Right lobe of liver (tissue), 6 donors: Measurements from ENCODE around the gene EXOC4. TPM values are rescaled to one million over a fixed set of nuclear protein-coding genes. Genes with fewer than 3 reads are reported as not detected.

Experiments
- ATAC-seq, 4 donors: fragments of 200-7000 bp; cut with Tn5 transposase; one replicate each; pipeline ENCODE4 v1.9.1; 2020; ENCODE audit warnings: mild to moderate bottlenecking in 4 of 4, moderate library complexity in 4 of 4
- DNase-seq, 3 donors: peaks; one replicate each; pipeline ENCODE4 v3.0.0-alpha.2; 2020
- H3K27ac ChIP-seq, 3 donors: fragments of 200-600 bp; one replicate each; pipeline ENCODE4 v1.8.0; 2022
- H3K27me3 ChIP-seq, 2 donors: fragments of 200-600 bp; one replicate each; pipeline ENCODE4 v1.8.0; 2022
- H3K36me3 ChIP-seq, 4 donors: fragments of 200-600 bp; sonication (generic) in 1 of 4; one replicate each; pipeline versions ENCODE4 v1.5.1 to v1.8.0; 2017 to 2022; ENCODE audit warnings: control low read depth in 1 of 4
- H3K4me1 ChIP-seq, 4 donors: fragments of 200-600 bp; sonication (generic) in 1 of 4; one replicate each; pipeline versions ENCODE4 v1.5.1 to v1.8.0; 2017 to 2022; ENCODE audit warnings: control low read depth in 1 of 4
- H3K4me3 ChIP-seq, 3 donors: fragments of 200-600 bp; one replicate each; pipeline ENCODE4 v1.8.0; 2022
- H3K9me3 ChIP-seq, 4 donors: fragments of 200-600 bp; sonication (generic) in 1 of 4; one replicate each; pipeline versions ENCODE4 v1.5.1 to v1.8.0; 2017 to 2022; ENCODE audit warnings: control low read depth in 1 of 4
- CTCF ChIP-seq, 4 donors: fragments of 200-600 bp in 3 of 4; fragments of 450-650 bp in 1 of 4; IDR thresholded peaks; one replicate each; pipeline versions ENCODE4 v1.5.1 to v1.8.0; 2016 to 2022; ENCODE audit warnings: antibody characterized with exemption in 4 of 4, mild to moderate bottlenecking in 2 of 4
- POLR2A ChIP-seq: fragments of 450-650 bp; IDR thresholded peaks from one replicate; pipeline ENCODE4 v1.6.1; 2017; ENCODE audit warnings: antibody characterized with exemption, mild to moderate bottlenecking
- WGBS: methylation state at CpG from one replicate; pipeline ENCODE4 v1.1.6; 2018; ENCODE audit warnings: low coverage, low lambda C conversion rate; ENCODE audit not compliant: insufficient coverage; ENCODE audit errors: missing lambda C conversion rate; 5-methylcytosine and 5-hydroxymethylcytosine counted together
- intact Hi-C, 2 donors: fragments of 100-400 bp; cut with DNase I; formaldehyde crosslinking; loops; one replicate each; pipeline versions ENCODE4 v1.11.2 to v1.14.1; 2022
- total RNA-seq, 6 experiments: library from RNA; depleted of rRNA in 2 of 6; stranded (reverse); fragments of >200 nt in 2 of 6; fragmentation: NEBNext Ultra II Directional in 3 of 6; extraction: Animal tissue kit (Norgen Biotek cat#: 25700) in 3 of 6; gene quantifications; one replicate each; pipeline versions ENCODE4 v1.1.0 to v1.2.4, GENCODE V29; 2016 to 2023
- donor health status: DM: no; HTN: yes; CAD: no.
- donor health status: DM: no; HTN: no; CAD: no.
- donor health status: DM: no; HTN: no; CAD: no.
- donor health status: DM: no; HTN: yes; CAD: no.
- donor health status: DM: no; HTN: yes; CAD: no.

Gene EXOC4
- total RNA-seq, 6 experiments from 2014 or later = 23.7 to 33.5 (median 30.0) TPM

GRCh38 chr7:133821171-133821570 is 568.3 kb downstream of the EXOC4 start:
- WGBS = 97% methylated on average over 2 of the region's 2 CpGs
- Histone ChIP-seq H3K4me1 (no peaks in the 10 kb centered on the region), H3K27me3 (no peaks in the 10 kb centered on the region), H3K27ac (no peak overlapping the region), H3K4me3 (no peak overlapping the region), H3K9me3 (no peaks in the 10 kb centered on the region), H3K36me3 (peaks cover 0 to 2% (median 0%) of the 10 kb centered on the region in 4 donors)
- ATAC-seq = no peak
- no peak for TF ChIP-seq POLR2A
- no peak for TF ChIP-seq CTCF (IDR thresholded peaks at IDR 0.05)
- intact Hi-C loops = no loop called here
- no peak for DNase-seq

- H3K36me3 ChIP-seq = peaks cover 0 to 2% (median 0%) of the 10 kb centered on the region in 4 donors
- no peak overlapping the region for H3K27ac ChIP-seq
- TF ChIP-seq POLR2A (no peak), CTCF (IDR thresholded peaks at IDR 0.05) (no peak)
- no peak for ATAC-seq
- no peaks in the 10 kb centered on the region for H3K9me3 ChIP-seq
- intact Hi-C loops = no loop called here
- H3K27me3 ChIP-seq = no peaks in the 10 kb centered on the region
- no peaks in the 10 kb centered on the region for H3K4me1 ChIP-seq
- 67% methylated on average over 3 of the region's 3 CpGs for WGBS
- no peak overlapping the region for H3K4me3 ChIP-seq
- no peak for DNase-seq
Measured at GRCh38 chr7:133822001-133822641, 569.2 kb downstream of the EXOC4 start.

GRCh38 chr7:133822868-133823552 is 570.1 kb downstream of the EXOC4 start:
- intact Hi-C loops = no loop called here
- no peak for ATAC-seq
- Histone ChIP-seq H3K9me3 (no peaks in the 10 kb centered on the region), H3K27me3 (no peaks in the 10 kb centered on the region), H3K4me3 (no peak overlapping the region), H3K27ac (no peak overlapping the region), H3K4me1 (no peaks in the 10 kb centered on the region), H3K36me3 (no peaks in the 10 kb centered on the region)
- TF ChIP-seq POLR2A = no peak
- no peak for TF ChIP-seq CTCF (IDR thresholded peaks at IDR 0.05)
- DNase-seq = no peak
- 88% methylated on average over 4 of the region's 4 CpGs for WGBS

DNA sequence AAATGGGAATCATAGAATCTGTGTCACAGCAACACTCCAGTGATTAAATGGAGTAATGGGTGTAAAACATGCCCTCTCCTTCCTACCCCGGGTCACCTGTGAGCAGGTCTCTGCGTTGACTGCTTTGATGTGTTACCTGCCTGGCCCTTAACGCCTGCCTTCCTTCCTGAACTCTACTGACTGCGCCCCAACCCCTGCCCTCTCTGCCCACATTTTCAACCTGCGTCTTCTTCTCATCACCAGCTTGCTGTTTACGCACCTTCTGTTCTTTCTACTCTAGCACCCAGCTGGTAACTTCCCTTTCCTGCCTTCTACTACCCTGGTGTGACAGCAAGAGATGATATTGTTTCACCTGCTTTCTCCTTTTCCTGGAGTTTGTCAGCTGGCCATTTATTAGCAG is 571.3 kb downstream of the EXOC4 start:
- ATAC-seq (no peak), DNase-seq (no peak)
- H3K27ac ChIP-seq = no peak overlapping the region
- H3K9me3 ChIP-seq = no peaks in the 10 kb centered on the region
- H3K36me3 ChIP-seq = no peaks in the 10 kb centered on the region
- H3K27me3 ChIP-seq = no peaks in the 10 kb centered on the region
- 80% methylated on average over 6 of the region's 6 CpGs for WGBS
- intact Hi-C loops = no loop called here
- no peaks in the 10 kb centered on the region for H3K4me1 ChIP-seq
- H3K4me3 ChIP-seq = no peak overlapping the region
- no peak for TF ChIP-seq POLR2A
- TF ChIP-seq CTCF (IDR thresholded peaks at IDR 0.05) = no peak
